Panc1 (cell line): Measurements from ENCODE around the gene LRRC36. TPM values are rescaled to one million over a fixed set of nuclear protein-coding genes. Genes with fewer than 3 reads are reported as not detected.

Experiments used
- ATAC-seq: fragments of 200-7000 bp; cut with Tn5 transposase; 2 replicates; pipeline ENCODE4 v1.9.1; 2020; ENCODE audit warnings: mild to moderate bottlenecking, moderate library complexity
- BruUV-seq: library from RNA; stranded (reverse); fragments of 400-500 nt; replicated peaks from 2 replicates; lab custom pipeline; 2021; lab: Mats Ljungman, UMichigan
- CTCF ChIA-PET: fragments of 300-600 bp; sonication (Branson Sonifier 250); formaldehyde crosslinking; loops from one replicate; lab custom pipeline; 2022; ENCODE audit warnings: antibody characterized with exemption; lab: Charles Lee
- POLR2A ChIA-PET: fragments of 300-600 bp; sonication (Branson Sonifier 250); formaldehyde crosslinking; loops from one replicate; lab custom pipeline; 2022; ENCODE audit warnings: antibody characterized with exemption; lab: Charles Lee
- DNase-seq: peaks from one replicate; pipeline ENCODE4 v3.0.0-alpha.2; 2010; ENCODE audit warnings: low read depth, low spot score
- H3K27ac ChIP-seq: 2 replicates; pipeline ENCODE4 v1.5.1; 2011; ENCODE audit warnings: mild to moderate bottlenecking, low read length, inconsistent platforms
- H3K27me3 ChIP-seq: fragments of 200-500 bp; sonication (Bioruptor generic); 2 replicates; pipeline ENCODE4 v1.6.0; 2014; ENCODE audit warnings: low read length, inconsistent platforms; ENCODE audit not compliant: control insufficient read depth, insufficient read depth
- H3K36me3 ChIP-seq: fragments of 200-500 bp; sonication (Bioruptor generic); 2 replicates; pipeline ENCODE4 v1.5.1; 2014; ENCODE audit warnings: inconsistent platforms, mild to moderate bottlenecking, low read length, moderate library complexity; ENCODE audit not compliant: control insufficient read depth, insufficient read depth
- H3K4me1 ChIP-seq: 2 replicates; pipeline ENCODE4 v1.5.1; 2011; ENCODE audit warnings: inconsistent platforms, mild to moderate bottlenecking, low read length, moderate library complexity; ENCODE audit not compliant: control insufficient read depth, insufficient read depth
- H3K4me3 ChIP-seq, 2 experiments: 2 replicates each; pipeline ENCODE4 v1.5.1; 2011 to 2012; ENCODE audit warnings: low read depth in 2 of 2, low read length in 2 of 2, mild to moderate bottlenecking in 2 of 2, inconsistent platforms in 1 of 2, moderate library complexity in 1 of 2
- H3K9me3 ChIP-seq: fragments of 200-500 bp; sonication (Bioruptor generic); 2 replicates; pipeline ENCODE4 v1.5.1; 2014; ENCODE audit warnings: low read depth, mild to moderate bottlenecking, inconsistent platforms, low read length, moderate library complexity; ENCODE audit not compliant: control insufficient read depth, insufficient read depth
- CTCF ChIP-seq: fragments of 450-650 bp; IDR thresholded peaks from 2 replicates; pipeline ENCODE4 v1.5.1; 2017; ENCODE audit warnings: mild to moderate bottlenecking
- POLR2AphosphoS5 ChIP-seq: IDR thresholded peaks from 2 replicates; pipeline ENCODE4 v1.6.1; 2012; ENCODE audit warnings: mild to moderate bottlenecking, low read depth, low read length, moderate library complexity
- REST ChIP-seq, 2 experiments: IDR thresholded peaks; 2 replicates each; pipeline ENCODE4 v1.6.1; 2011 to 2012; ENCODE audit warnings: low read depth in 2 of 2, control low read depth in 1 of 2, low read length in 1 of 2, mild to moderate bottlenecking in 1 of 2, moderate library complexity in 1 of 2; ENCODE audit not compliant: insufficient read depth in 1 of 2
- SIN3A ChIP-seq: IDR thresholded peaks from 2 replicates; pipeline ENCODE4 v1.6.1; 2012; ENCODE audit warnings: low read depth, mild to moderate bottlenecking, low read length, moderate library complexity, borderline replicate concordance; ENCODE audit not compliant: insufficient read depth
- TCF7L2 ChIP-seq: IDR thresholded peaks from 2 replicates; pipeline ENCODE4 v1.6.1; 2011; ENCODE audit warnings: mild to moderate bottlenecking, low read depth, low read length, inconsistent platforms
- in situ Hi-C: cut with HindIII; loops from 2 replicates; pipeline ENCODE4 v1.10.0; 2016; ENCODE audit warnings: low sequenced_read_pairs, low pct_unique_long_range_greater_than_20kb
- intact Hi-C: fragments of 100-400 bp; cut with micrococcal nuclease; formaldehyde crosslinking; loops from one replicate; pipeline ENCODE4 v1.10.0; 2022; ENCODE audit not compliant: unreplicated experiment
- total RNA-seq: library from RNA; stranded (reverse); gene quantifications from one replicate; pipeline ENCODE4 v1.2.1, GENCODE V29; 2021; ENCODE audit not compliant: unreplicated experiment

The LRRC36 gene
- total RNA-seq, 1 experiment from 2014 or later: 0.54 TPM

GRCh38 chr16:67299269-67299668, 27.3 kb upstream of the LRRC36 start:
- Histone ChIP-seq H3K27ac (no peak overlapping the region), H3K4me3 (no peak overlapping the region), H3K4me1 (no peaks in the 10 kb centered on the region), H3K27me3 (no peaks in the 10 kb centered on the region), H3K36me3 (no peaks in the 10 kb centered on the region), H3K9me3 (no peaks in the 10 kb centered on the region)
- ATAC-seq (no peak), DNase-seq (no peak)
- CTCF ChIA-PET: no interaction called here
- in situ Hi-C loops: no loop called here
- TF ChIP-seq REST (IDR thresholded peaks at IDR 0.05; ENCODE audit: insufficient read depth in 1 of 2, low read depth in 2 of 2, low read length in 1 of 2): no peak
- no peak for TF ChIP-seq CTCF
- TF ChIP-seq TCF7L2: no peak
- TF ChIP-seq POLR2AphosphoS5: no peak
- no peak for TF ChIP-seq SIN3A
- no TSS peak for BruUV-seq
- POLR2A ChIA-PET: no interaction called here
- intact Hi-C loops: no loop called here

- H3K4me3 ChIP-seq: no peak overlapping the region
- H3K9me3 ChIP-seq: no peaks in the 10 kb centered on the region
- TF ChIP-seq SIN3A (no peak), REST (IDR thresholded peaks at IDR 0.05; ENCODE audit: insufficient read depth in 1 of 2, low read depth in 2 of 2, low read length in 1 of 2) (no peak), POLR2AphosphoS5 (no peak), CTCF (no peak), TCF7L2 (no peak)
- H3K4me1 ChIP-seq: no peaks in the 10 kb centered on the region
- DNase-seq: no peak
- no peaks in the 10 kb centered on the region for H3K36me3 ChIP-seq
- intact Hi-C loops (no loop called here), in situ Hi-C loops (no loop called here)
- POLR2A ChIA-PET: no interaction called here
- CTCF ChIA-PET: no interaction called here
- BruUV-seq: no TSS peak
- no peaks in the 10 kb centered on the region for H3K27me3 ChIP-seq
- ATAC-seq: no peak
- H3K27ac ChIP-seq: no peak overlapping the region
Observed at GRCh38 chr16:67301080-67301782, 25.4 kb upstream of the LRRC36 start.
